HG03521 (cell line): ENCODE results near the gene POU1F1.
"Not testable (repeated sequence)": the region's sequence is repeated elsewhere in the genome, so short reads cannot be mapped to it uniquely, and the experiment has no call there.

Source experiments
- ATAC-seq: cut with Tn5 transposase; IDR thresholded peaks from one replicate; pipeline ENCODE4 v1.9.1; 2021; ENCODE audit warnings: mild to moderate bottlenecking, moderate library complexity; ENCODE audit not compliant: unreplicated experiment

Gene POU1F1

DNA sequence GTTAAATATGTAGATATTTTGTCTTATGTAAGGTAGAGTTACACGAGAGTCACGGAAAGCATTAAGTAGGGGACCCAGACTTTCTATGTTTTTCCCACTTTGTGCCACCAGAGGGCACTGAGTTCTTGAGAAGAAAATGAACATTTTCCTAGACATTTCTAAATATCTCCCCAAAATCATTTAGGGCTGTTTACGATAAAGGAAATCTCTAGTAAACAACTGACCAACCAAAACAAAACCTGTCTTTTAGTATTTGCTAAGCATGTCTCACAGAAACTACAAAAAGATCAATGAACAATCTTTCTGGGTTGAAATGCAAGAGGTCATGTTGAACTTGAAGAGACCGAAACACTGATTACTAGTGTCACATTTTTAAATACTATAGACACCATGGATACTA lies 16.1 kb downstream of the POU1F1 start:
- ATAC-seq: no peak

DNA sequence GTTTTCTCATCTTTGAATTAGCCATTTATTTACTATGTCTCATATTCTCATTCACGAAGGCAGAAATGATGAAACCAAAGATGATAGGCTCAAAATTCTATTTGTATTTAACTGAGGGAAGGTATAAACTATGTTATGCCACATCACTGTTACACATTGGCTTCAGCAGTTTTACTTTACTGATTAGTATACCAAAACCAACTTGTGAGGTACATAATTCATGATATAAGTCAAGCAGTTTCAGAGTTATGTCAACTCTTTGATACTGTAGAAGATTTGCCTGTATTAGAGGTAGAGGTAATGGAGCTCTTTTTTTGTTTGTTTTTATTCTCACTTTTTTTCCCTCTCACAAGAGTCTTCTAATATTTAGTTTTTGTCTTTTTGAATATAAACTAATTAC lies 26.4 kb downstream of the POU1F1 start:
- ATAC-seq: no peak

DNA sequence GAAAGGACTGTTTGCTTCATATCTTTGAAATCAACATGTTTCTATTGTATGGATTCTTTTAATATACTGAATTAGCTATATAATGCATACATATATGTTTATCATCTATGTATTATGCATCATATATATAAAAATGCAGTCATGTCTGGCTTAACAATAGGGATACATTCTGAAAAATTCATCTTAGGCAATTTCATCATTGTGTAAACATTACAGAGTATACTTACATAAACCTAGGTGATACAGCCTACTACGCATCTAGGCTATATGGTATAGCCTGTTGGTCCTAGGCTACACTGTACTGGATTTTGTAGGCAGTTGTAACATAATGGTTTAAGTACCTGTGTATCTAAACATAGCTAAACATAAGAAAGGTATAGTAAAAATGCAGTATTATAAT lies 27.6 kb downstream of the POU1F1 start:
- no peak for ATAC-seq

DNA sequence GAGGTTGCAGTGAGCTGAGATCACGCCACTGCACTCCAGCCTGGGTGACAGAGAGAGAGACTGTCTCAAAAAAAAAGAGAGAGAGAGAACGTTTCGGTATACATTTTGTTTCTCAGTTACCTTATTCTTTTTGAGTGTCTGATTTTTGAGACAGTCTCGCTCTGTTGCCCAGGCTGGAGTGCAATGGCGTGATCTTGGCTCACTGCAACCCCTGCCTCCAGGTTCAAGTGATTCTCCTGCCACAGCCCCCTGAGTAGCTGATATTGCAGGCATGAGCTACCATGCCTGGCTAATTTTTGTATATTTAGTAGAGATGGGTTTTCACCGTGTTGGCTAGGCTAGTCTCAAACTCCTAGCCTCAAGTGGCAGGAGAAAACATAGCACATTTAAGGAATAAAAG lies 28.2 kb downstream of the POU1F1 start:
- not testable (repeated sequence) for ATAC-seq

GRCh38 chr3:87247430-87247773 lies 29.0 kb downstream of the POU1F1 start:
- no peak for ATAC-seq

- ATAC-seq: no peak
These were observed 29.5 kb downstream of the POU1F1 start for GRCh38 chr3:87246662-87247429.

DNA sequence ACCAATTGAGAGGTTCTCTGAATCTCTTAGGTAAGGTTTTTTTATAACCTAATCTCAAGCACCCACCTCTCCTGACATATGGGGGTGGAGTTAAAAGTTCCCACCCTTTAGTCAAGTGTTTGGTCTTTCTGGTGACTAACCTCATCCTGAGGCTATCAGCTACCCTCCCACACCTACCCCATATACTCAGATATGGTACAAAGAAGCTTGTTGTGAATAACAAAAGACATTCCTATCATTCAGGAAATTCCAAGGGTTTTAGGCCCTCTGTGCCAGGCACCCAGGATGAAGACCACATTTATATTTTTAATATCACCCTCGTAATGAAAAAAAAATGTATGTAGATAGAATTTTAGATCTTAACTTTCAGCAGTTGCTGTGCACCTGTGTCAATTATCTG lies 40.3 kb downstream of the POU1F1 start:
- ATAC-seq: no peak

DNA sequence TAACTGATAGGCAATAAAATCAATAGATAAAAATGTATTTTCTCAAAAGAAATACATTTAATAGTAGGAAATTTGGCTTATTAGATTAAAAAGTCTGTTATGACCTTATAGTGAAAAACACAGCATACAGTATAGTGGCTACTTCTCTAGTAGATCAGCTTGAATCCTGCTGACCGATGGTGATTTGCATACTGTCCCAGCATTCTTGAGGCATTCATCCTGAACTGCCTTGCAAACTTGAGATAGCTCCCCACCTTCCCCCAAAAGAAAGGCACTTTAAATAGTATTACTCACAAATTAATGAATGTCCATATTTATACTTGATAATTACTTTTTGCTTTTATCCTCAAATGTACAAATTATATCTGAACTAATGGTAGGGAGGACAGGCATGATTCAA lies 42.6 kb downstream of the POU1F1 start:
- no peak for ATAC-seq

GRCh38 chr3:87229113-87229512 lies 47.3 kb downstream of the POU1F1 start:
- ATAC-seq: no peak

DNA sequence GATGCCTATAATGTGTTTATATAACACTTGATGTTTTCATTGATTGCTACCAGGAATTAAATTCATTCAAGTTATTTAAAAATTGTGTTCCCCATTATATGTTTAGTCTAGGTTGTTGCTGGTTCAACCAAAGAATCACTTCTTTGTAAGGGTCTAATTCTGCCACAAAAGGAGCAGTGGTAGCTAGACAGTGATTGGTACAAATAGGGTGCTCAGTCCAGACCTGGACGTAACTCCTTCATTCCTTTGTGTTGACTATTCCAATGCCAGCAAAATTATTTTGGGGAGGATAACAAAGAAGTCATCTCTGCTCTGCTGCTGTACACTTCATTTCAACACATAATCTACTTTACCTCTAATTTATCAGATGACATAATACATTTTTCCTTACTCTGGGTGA lies 48.1 kb downstream of the POU1F1 start:
- ATAC-seq: no peak

DNA sequence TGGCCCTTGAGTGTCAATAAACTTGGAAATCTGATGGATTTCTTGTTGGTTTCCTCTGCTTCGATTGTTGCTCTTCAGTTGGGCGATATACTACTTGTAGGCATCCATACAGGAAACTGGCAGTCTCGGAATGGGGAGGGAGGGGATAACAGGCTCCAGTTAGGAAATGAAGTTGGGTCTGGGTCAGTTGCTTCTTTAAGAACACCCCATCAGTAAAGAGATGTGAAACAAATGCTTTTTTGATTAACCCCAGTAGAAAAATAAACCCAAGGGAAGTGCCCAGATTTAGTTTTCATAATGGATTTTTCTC lies 48.6 kb downstream of the POU1F1 start:
- ATAC-seq: no peak

DNA sequence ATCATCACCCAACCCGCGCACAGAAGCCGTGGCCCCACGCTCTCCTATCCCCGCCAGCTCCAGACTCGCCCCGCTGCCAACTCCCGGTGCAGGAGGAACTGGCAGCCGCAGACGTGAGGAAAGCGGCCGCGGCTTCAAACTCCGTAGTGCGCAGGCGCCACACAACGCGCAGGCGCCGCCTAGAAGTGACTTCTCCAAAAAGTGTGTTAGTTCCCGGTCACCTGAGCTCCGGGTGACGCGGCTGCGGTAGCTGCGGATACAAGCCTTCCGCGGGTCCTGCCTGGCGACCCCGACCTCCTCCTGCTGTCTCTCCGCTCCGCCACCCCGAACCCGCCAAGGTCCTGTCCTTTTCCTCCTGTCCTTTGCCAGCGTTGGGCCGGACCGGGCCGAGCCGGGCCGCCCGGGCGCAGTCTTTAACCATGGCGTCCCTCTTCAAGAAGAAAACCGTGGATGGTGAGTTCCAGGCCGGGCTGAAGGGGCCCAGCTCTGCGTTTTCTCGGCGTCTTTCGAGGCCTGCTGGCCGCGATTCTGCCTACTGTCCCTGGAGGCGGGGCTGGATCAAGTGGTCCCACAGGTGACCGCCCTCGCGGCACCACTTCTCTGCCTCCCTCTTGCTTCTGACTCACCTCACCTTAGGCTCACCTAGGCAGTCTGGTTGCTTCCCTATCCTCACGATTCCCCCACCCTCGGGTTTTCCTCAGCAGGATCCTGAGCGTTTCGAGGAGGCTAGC lies 49.1 kb downstream of the POU1F1 start, which contains the start of gene CHMP2B:
TSS of gene CHMP2B (plus strand) at position 206 of the 731 bp plus-strand sequence. CDS start at position 420, 214 bp downstream.
- ATAC-seq: peak; percentile 97

- ATAC-seq: no peak
These were observed 50.7 kb downstream of the POU1F1 start for GRCh38 chr3:87225659-87226058.

DNA sequence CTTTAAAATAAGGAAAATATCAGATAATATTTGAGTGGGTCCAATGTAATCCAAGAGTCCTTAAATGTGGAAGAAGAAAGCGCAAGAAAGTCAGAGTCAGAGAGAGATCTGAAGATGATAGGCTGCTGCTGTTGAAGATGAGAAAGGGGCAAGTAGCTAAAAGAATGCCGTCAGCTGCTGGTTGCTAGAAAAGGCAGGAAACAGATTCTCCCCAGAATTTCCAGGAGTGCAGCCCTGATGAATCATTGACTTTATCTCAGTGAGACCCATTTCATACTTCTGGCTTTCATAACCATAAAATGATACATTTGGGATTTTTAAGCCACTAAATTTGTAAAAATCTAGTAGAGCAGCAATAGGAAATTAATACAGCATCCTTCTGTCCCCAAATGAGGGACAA lies 56.8 kb downstream of the POU1F1 start:
- ATAC-seq: no peak

GRCh38 chr3:87218560-87218959 lies 57.8 kb downstream of the POU1F1 start:
- no peak for ATAC-seq
